Measurements from ENCODE around the gene NNT.
"Not testable (repeated sequence)": the region's sequence is repeated elsewhere in the genome, so short reads cannot be mapped to it uniquely, and the experiment has no call there.

The NNT gene

GRCh38 chr5:43583724-43584123 is 19.3 kb upstream of the NNT start:
- no peak for DNase-seq (ENCODE audit: low read depth)
- TF ChIP-seq CTCF (IDR thresholded peaks at IDR 0.05; ENCODE audit: low read length, missing control alignments) = no peak

GRCh38 chr5:43584166-43584699 is 18.7 kb upstream of the NNT start:
- no peak for DNase-seq (ENCODE audit: low read depth)
- H3K4me3 ChIP-seq (replicated peaks; ENCODE audit: low read depth, low read length) = no peak overlapping the region
- TF ChIP-seq CTCF (IDR thresholded peaks at IDR 0.05; ENCODE audit: low read length, missing control alignments) = no peak

More at GRCh38 chr5:43583724-43584123, 19.3 kb upstream of the NNT start:
- H3K4me3 ChIP-seq (replicated peaks; ENCODE audit: low read depth, low read length) = no peak overlapping the region

- H3K4me3 ChIP-seq (replicated peaks; ENCODE audit: low read depth, low read length) = no peak overlapping the region
- TF ChIP-seq CTCF (IDR thresholded peaks at IDR 0.05; ENCODE audit: low read length, missing control alignments) = no peak
- DNase-seq (ENCODE audit: low read depth) = no peak
Observed at GRCh38 chr5:43588842-43589241, 14.1 kb upstream of the NNT start.

- no peak for DNase-seq (ENCODE audit: low read depth)
- no peak for TF ChIP-seq CTCF (IDR thresholded peaks at IDR 0.05; ENCODE audit: low read length, missing control alignments)
- no peak overlapping the region for H3K4me3 ChIP-seq (replicated peaks; ENCODE audit: low read depth, low read length)
Observed at GRCh38 chr5:43589310-43589709, 13.7 kb upstream of the NNT start.

GRCh38 chr5:43590700-43591099 is 12.3 kb upstream of the NNT start:
- DNase-seq (ENCODE audit: low read depth) = no peak
- H3K4me3 ChIP-seq (replicated peaks; ENCODE audit: low read depth, low read length) = no peak overlapping the region
- no peak for TF ChIP-seq CTCF (IDR thresholded peaks at IDR 0.05; ENCODE audit: low read length, missing control alignments)

- no peak for DNase-seq (ENCODE audit: low read depth)
- TF ChIP-seq CTCF (IDR thresholded peaks at IDR 0.05; ENCODE audit: low read length, missing control alignments) = no peak
- no peak overlapping the region for H3K4me3 ChIP-seq (replicated peaks; ENCODE audit: low read depth, low read length)
Observed at GRCh38 chr5:43592363-43592762, 10.6 kb upstream of the NNT start.

- H3K4me3 ChIP-seq (replicated peaks; ENCODE audit: low read depth, low read length); DNase-seq (ENCODE audit: low read depth): not testable (repeated sequence)
Observed at GRCh38 chr5:43598927-43599326, 4.1 kb upstream of the NNT start.
